A172 (cell line): ENCODE measurements around the gene TDP1. TPM values are rescaled to one million over a fixed set of nuclear protein-coding genes. Genes with fewer than 3 reads are reported as not detected.

Source experiments
- total RNA-seq: library from RNA; depleted of rRNA; stranded (reverse); fragments of >200 nt; shearing (Covaris generic); gene quantifications from 2 replicates; pipeline ENCODE4 v1.2.3, GENCODE V29; 2014; rRNA removed

Gene TDP1
- total RNA-seq, 1 experiment from 2014 or later = 45.9 TPM

Other genes starting within 250 kb of the TDP1 start
- gene EFCAB11, start 1.2 kb upstream of the TDP1 start, total RNA-seq = 3.6 and 4.9 TPM in 2 replicates
- gene KCNK13, start 106.1 kb downstream of the TDP1 start, total RNA-seq = not detected in 2 replicates